Kidney epithelial cell (primary cell): ENCODE data around the gene RABGAP1L. TPM values are rescaled to one million over a fixed set of nuclear protein-coding genes. Genes with fewer than 3 reads are reported as not detected.
A peak's percentile ranks its signal among the peaks of the same experiment; 100 is the strongest.

Source experiments
- DNase-seq: peaks from one replicate; pipeline ENCODE4 v3.0.0-alpha.2; 2010; ENCODE audit warnings: low read depth
- H3K27me3 ChIP-seq: 2 replicates; pipeline ENCODE4 v1.6.0; 2011; ENCODE audit warnings: low read length; ENCODE audit not compliant: control insufficient read depth, insufficient read depth
- H3K36me3 ChIP-seq: 2 replicates; pipeline ENCODE4 v1.5.1; 2011; ENCODE audit warnings: low read length; ENCODE audit not compliant: control insufficient read depth, insufficient read depth
- H3K4me3 ChIP-seq: 2 replicates; pipeline ENCODE4 v1.5.1; 2011; ENCODE audit warnings: low read depth, mild to moderate bottlenecking, control low read depth, low read length
- total RNA-seq: library from RNA; depleted of rRNA; stranded (reverse); fragments of >200 nt; gene quantifications from 2 replicates; pipeline ENCODE4 v1.2.3, GENCODE V29; 2015
- TF ChIP-seq, protein P1 (sequence below): IDR thresholded peaks from 2 replicates; pipeline ENCODE4 v1.5.1; 2011; ENCODE audit warnings: mild to moderate bottlenecking, moderate library complexity, low read length, control low read depth, inconsistent platforms; ENCODE audit not compliant: insufficient read depth, poor library complexity, severe bottlenecking

Gene RABGAP1L
- total RNA-seq, 1 donor from 2014 or later, result 22.1 TPM

DNA sequence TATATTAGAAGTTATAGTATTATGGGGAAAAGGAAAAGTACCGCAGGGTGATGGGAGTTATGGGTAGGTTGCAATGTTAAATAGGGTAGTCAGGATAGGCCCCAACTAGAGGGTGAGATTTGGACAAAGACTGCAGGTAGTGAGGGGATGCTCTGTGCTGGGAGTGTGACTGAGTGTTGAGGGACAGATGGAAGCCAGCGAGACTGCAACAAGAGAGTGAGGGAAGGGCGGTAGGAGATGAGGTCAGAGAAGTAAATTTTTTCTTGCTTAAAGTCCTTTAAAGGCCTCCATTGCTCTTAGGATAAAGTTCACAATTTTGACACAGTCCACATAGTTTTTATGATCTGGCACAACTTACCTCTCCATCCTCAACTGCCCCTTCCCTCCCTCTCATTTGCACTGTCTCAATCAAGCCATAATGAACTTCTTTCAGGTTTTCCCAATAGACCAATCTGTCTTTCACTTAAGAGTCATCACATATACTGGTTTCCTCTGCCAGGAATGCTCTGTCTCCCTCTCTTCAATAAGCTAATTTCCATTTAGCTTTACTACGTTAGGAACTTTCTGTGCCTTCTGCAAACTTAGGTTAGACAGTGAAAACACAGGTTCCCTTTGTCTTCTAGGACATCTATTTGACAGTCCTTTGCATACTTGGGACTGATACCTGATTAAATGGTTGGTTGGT lies 602.7 kb downstream of the RABGAP1L start:
- Histone ChIP-seq H3K27me3 (no peaks in the 10 kb centered on the region), H3K36me3 (no peaks in the 10 kb centered on the region), H3K4me3 (no peak overlapping the region)
- TF ChIP-seq, protein P1, sequence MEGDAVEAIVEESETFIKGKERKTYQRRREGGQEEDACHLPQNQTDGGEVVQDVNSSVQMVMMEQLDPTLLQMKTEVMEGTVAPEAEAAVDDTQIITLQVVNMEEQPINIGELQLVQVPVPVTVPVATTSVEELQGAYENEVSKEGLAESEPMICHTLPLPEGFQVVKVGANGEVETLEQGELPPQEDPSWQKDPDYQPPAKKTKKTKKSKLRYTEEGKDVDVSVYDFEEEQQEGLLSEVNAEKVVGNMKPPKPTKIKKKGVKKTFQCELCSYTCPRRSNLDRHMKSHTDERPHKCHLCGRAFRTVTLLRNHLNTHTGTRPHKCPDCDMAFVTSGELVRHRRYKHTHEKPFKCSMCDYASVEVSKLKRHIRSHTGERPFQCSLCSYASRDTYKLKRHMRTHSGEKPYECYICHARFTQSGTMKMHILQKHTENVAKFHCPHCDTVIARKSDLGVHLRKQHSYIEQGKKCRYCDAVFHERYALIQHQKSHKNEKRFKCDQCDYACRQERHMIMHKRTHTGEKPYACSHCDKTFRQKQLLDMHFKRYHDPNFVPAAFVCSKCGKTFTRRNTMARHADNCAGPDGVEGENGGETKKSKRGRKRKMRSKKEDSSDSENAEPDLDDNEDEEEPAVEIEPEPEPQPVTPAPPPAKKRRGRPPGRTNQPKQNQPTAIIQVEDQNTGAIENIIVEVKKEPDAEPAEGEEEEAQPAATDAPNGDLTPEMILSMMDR, result no peak
- DNase-seq, result no peak

DNA sequence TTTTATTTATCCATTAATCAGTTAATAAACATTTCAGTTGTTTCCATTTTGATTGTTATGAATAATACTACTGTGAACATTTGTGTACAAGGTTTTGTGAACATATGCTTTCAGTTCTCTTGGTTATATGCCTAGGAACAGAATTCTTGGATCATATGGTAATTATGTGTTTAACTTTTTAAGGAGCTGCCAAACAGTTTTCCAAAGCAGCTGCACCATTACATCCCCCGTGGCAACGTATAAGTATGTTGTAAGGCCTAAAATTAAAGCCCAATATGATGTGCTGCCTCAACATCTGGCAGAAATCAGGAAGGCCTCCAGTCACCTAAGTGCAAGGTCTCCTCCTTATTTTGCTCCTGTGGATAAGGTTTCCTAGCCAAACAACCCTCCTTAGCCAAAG lies 604.9 kb downstream of the RABGAP1L start:
- no peak for DNase-seq
- TF ChIP-seq, protein P1, result no peak
- H3K27me3 ChIP-seq, result no peaks in the 10 kb centered on the region
- H3K4me3 ChIP-seq, result no peak overlapping the region
- no peaks in the 10 kb centered on the region for H3K36me3 ChIP-seq

DNA sequence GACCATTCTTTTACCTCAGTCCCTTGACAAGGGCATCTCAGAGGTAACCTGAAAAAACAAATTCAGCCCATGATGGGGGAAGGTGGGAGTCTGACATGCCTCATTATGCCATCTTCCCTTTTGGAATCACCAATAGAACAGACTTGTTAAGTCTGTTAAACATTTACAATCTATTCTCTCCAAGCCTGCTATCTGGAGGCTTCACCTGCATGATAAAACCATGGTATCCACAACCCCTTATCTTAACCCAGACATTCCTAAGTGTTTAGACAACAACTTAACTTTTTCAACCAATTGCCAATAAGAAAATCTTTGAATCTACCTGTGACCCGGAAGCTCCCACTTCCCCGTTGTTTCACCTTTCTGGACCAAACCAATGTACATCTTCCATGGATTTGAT lies 607.4 kb downstream of the RABGAP1L start:
- H3K36me3 ChIP-seq, result no peaks in the 10 kb centered on the region
- DNase-seq, result no peak
- TF ChIP-seq, protein P1, result no peak
- H3K27me3 ChIP-seq, result no peaks in the 10 kb centered on the region
- no peak overlapping the region for H3K4me3 ChIP-seq

DNA sequence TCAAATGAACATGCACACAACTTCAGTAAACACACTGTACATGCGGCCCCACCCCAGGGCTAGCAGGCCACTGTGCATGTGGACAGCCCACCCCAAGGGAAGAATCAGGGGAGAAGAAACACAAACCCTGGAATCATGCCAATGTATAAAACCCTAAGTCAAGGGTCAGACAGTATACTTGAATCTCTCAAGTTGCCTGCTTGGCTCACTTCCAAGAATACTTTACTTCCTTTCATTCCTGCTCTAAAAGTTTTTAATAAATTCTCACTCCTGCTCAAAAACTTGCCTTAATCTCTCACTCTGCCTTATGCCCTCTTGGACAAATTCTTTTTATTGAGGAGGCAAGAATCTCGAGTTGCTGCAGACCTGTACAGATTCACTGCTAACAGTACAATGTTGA lies 609.2 kb downstream of the RABGAP1L start:
- H3K36me3 ChIP-seq, result no peaks in the 10 kb centered on the region
- no peak for DNase-seq
- no peaks in the 10 kb centered on the region for H3K27me3 ChIP-seq
- no peak overlapping the region for H3K4me3 ChIP-seq
- TF ChIP-seq, protein P1, result no peak

DNA sequence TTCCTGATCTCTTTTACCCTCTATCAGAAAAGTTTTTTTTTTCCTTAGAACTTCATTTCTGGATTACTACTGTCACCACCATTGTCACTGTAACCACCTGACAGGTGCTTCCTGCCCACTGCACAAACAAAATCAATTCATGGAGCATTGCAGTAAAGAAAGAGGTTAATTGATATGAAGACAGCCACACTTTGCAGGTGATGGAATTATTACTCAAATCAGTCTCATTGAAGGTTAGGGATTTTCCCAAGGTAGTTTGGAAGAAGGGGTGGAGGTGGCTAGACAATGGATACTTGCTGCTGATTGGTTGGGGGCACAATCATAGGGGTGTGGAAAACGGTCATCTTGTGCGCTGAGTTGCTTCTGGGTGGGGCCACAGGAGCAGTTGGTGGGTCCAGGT lies 609.6 kb downstream of the RABGAP1L start:
- no peak for DNase-seq
- Histone ChIP-seq H3K4me3 (no peak overlapping the region), H3K27me3 (no peaks in the 10 kb centered on the region), H3K36me3 (no peaks in the 10 kb centered on the region)
- TF ChIP-seq, protein P1, result no peak

DNA sequence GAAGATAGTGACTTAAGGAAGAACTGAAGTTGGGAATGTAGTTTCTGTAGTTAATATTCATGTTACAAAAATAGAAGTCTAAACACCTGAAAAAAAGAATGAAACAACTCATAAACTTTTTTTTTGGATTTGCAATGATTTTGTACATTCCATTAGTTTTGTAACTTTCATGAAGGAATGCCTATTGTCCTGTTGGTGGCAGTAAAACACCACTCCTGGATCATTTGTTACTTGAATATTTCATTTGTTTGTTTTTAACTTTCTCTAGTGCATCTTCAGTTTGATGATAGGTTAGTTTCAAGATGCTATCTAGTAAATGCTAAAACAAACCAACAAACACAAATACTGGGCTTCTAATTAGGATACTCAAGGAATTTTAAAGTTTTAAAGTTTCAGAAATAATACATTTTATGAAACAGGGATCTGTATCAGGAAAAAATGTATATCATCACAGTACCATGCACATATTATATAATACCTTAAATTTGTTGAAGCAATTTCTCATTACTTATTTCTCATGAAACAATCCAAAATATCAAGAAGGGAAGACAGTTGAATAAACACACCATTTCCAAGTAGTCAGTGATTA lies 610.7 kb downstream of the RABGAP1L start:
- H3K36me3 ChIP-seq, result no peaks in the 10 kb centered on the region
- DNase-seq, result peak; percentile 7

More for the DNA sequence above, 610.7 kb downstream of the RABGAP1L start:
- no peak overlapping the region for H3K4me3 ChIP-seq
- TF ChIP-seq, protein P1, result peak; percentile 67
- no peaks in the 10 kb centered on the region for H3K27me3 ChIP-seq
